ENCODE data around the gene CFAP45.
A peak's percentile ranks its signal among the peaks of the same experiment; 100 is the strongest.

The CFAP45 gene

GRCh38 chr1:159845751-159846629 lies 54.0 kb downstream of the CFAP45 start:
- DNase-seq = no peak

- DNase-seq = no peak
Measured at GRCh38 chr1:159843459-159843858, 56.5 kb downstream of the CFAP45 start.

- no peak for DNase-seq
Measured at GRCh38 chr1:159841749-159842148, 58.2 kb downstream of the CFAP45 start.

GRCh38 chr1:159839116-159839849 lies 60.7 kb downstream of the CFAP45 start:
- no peak for DNase-seq

- DNase-seq = no peak
Measured at GRCh38 chr1:159838715-159839114, 61.2 kb downstream of the CFAP45 start.

GRCh38 chr1:159835862-159836525 lies 64.0 kb downstream of the CFAP45 start:
- DNase-seq = no peak

GRCh38 chr1:159835356-159835755 lies 64.6 kb downstream of the CFAP45 start:
- no peak for DNase-seq

GRCh38 chr1:159832309-159832708 lies 67.7 kb downstream of the CFAP45 start:
- no peak for DNase-seq

GRCh38 chr1:159831412-159832141 lies 68.4 kb downstream of the CFAP45 start:
- no peak for DNase-seq

GRCh38 chr1:159830722-159831121 lies 69.2 kb downstream of the CFAP45 start:
- DNase-seq = no peak

- no peak for DNase-seq
Measured at GRCh38 chr1:159829822-159830465, 70.0 kb downstream of the CFAP45 start.

GRCh38 chr1:159829273-159829634 lies 70.7 kb downstream of the CFAP45 start:
- DNase-seq = peak; percentile 45

- no peak for DNase-seq
Measured at GRCh38 chr1:159828581-159829272, 71.2 kb downstream of the CFAP45 start.

GRCh38 chr1:159828176-159828575 lies 71.8 kb downstream of the CFAP45 start:
- DNase-seq = no peak

- no peak for DNase-seq
Measured at GRCh38 chr1:159827549-159827948, 72.4 kb downstream of the CFAP45 start.

GRCh38 chr1:159827102-159827490 lies 72.9 kb downstream of the CFAP45 start:
- DNase-seq = no peak

GRCh38 chr1:159826441-159827101 lies 73.4 kb downstream of the CFAP45 start, which contains the start of gene SLAMF8:
Gene SLAMF8 (plus strand): TSS chr1:159826873. CDS start chr1:159826899, 26 bp downstream.
- no peak for DNase-seq

GRCh38 chr1:159825564-159825963 lies 74.4 kb downstream of the CFAP45 start:
- no peak for DNase-seq

GRCh38 chr1:159823406-159823805 lies 76.6 kb downstream of the CFAP45 start:
- peak; percentile 16 for DNase-seq
